Glutamatergic neuron (in vitro differentiated cells): ENCODE measurements around the gene ROR1. TPM values are rescaled to one million over a fixed set of nuclear protein-coding genes. Genes with fewer than 3 reads are reported as not detected.

Experiments
- DNase-seq: peaks from one replicate; pipeline ENCODE4 v3.0.0; 2022
- H3K27ac Mint-ChIP-seq: one replicate; pipeline ENCODE4 v1.8.0; 2020; ENCODE audit warnings: mild to moderate bottlenecking, mixed read lengths, inconsistent platforms; ENCODE audit not compliant: unreplicated experiment
- H3K27me3 Mint-ChIP-seq: one replicate; pipeline ENCODE4 v1.8.0; 2020; ENCODE audit warnings: mild to moderate bottlenecking, moderate library complexity, mixed read lengths, inconsistent platforms; ENCODE audit not compliant: unreplicated experiment
- H3K36me3 Mint-ChIP-seq: one replicate; pipeline ENCODE4 v1.8.0; 2020; ENCODE audit warnings: mild to moderate bottlenecking, mixed read lengths, inconsistent platforms; ENCODE audit not compliant: unreplicated experiment
- H3K4me1 Mint-ChIP-seq: one replicate; pipeline ENCODE4 v1.8.0; 2020; ENCODE audit warnings: mild to moderate bottlenecking, low read depth, mixed read lengths, inconsistent platforms; ENCODE audit not compliant: unreplicated experiment
- H3K4me3 Mint-ChIP-seq: one replicate; pipeline ENCODE4 v1.8.0; 2020; ENCODE audit warnings: mild to moderate bottlenecking, mixed read lengths, inconsistent platforms; ENCODE audit not compliant: unreplicated experiment
- H3K9me3 Mint-ChIP-seq: one replicate; pipeline ENCODE4 v1.8.0; 2020; ENCODE audit warnings: mild to moderate bottlenecking, moderate library complexity, mixed read lengths, inconsistent platforms; ENCODE audit not compliant: unreplicated experiment
- CTCF ChIP-seq: fragments of 200-600 bp; sonication (generic); IDR thresholded peaks from one replicate; pipeline ENCODE4 v1.5.0; 2021; ENCODE audit not compliant: partially characterized antibody, unreplicated experiment
- total RNA-seq: library from RNA; stranded (reverse); fragmentation: NEBNext Ultra II Directional; extraction: Animal tissue kit (Norgen Biotek cat#: 25700); gene quantifications from one replicate; pipeline ENCODE4 v1.2.1, GENCODE V29; 2021; ENCODE audit not compliant: unreplicated experiment

The ROR1 gene
- total RNA-seq, 1 donor from 2014 or later: 11.3 TPM

GRCh38 chr1:63880958-63881576 lies 107.2 kb downstream of the ROR1 start:
- H3K36me3 Mint-ChIP-seq: no peaks in the 10 kb centered on the region
- no peak for TF ChIP-seq CTCF
- H3K9me3 Mint-ChIP-seq: no peaks in the 10 kb centered on the region
- H3K4me3 Mint-ChIP-seq: no peak overlapping the region
- H3K27me3 Mint-ChIP-seq: peaks cover 1% of the 10 kb centered on the region
- no peak overlapping the region for H3K27ac Mint-ChIP-seq
- no peak for DNase-seq
- H3K4me1 Mint-ChIP-seq: peaks cover 17% of the 10 kb centered on the region

- H3K36me3 Mint-ChIP-seq: no peaks in the 10 kb centered on the region
- no peak overlapping the region for H3K4me3 Mint-ChIP-seq
- H3K9me3 Mint-ChIP-seq: no peaks in the 10 kb centered on the region
- no peak overlapping the region for H3K27ac Mint-ChIP-seq
- H3K27me3 Mint-ChIP-seq: no peaks in the 10 kb centered on the region
- TF ChIP-seq CTCF: no peak
- no peak for DNase-seq
- peaks cover 17% of the 10 kb centered on the region for H3K4me1 Mint-ChIP-seq
These were observed 108.4 kb downstream of the ROR1 start for GRCh38 chr1:63882048-63882704.

- peaks cover 7% of the 10 kb centered on the region for H3K4me1 Mint-ChIP-seq
- H3K27ac Mint-ChIP-seq: no peak overlapping the region
- no peaks in the 10 kb centered on the region for H3K9me3 Mint-ChIP-seq
- H3K4me3 Mint-ChIP-seq: no peak overlapping the region
- DNase-seq: no peak
- no peaks in the 10 kb centered on the region for H3K27me3 Mint-ChIP-seq
- H3K36me3 Mint-ChIP-seq: no peaks in the 10 kb centered on the region
- no peak for TF ChIP-seq CTCF
These were observed 109.8 kb downstream of the ROR1 start for GRCh38 chr1:63883494-63884235.

- no peak overlapping the region for H3K4me3 Mint-ChIP-seq
- no peaks in the 10 kb centered on the region for H3K27me3 Mint-ChIP-seq
- H3K4me1 Mint-ChIP-seq: peaks cover 7% of the 10 kb centered on the region
- TF ChIP-seq CTCF: no peak
- H3K9me3 Mint-ChIP-seq: no peaks in the 10 kb centered on the region
- no peak for DNase-seq
- no peak overlapping the region for H3K27ac Mint-ChIP-seq
- H3K36me3 Mint-ChIP-seq: no peaks in the 10 kb centered on the region
These were observed 110.7 kb downstream of the ROR1 start for GRCh38 chr1:63884486-63884885.

- Mint-ChIP-seq H3K36me3 (no peaks in the 10 kb centered on the region), H3K4me1 (peaks cover 7% of the 10 kb centered on the region), H3K4me3 (no peak overlapping the region), H3K27ac (no peak overlapping the region), H3K9me3 (no peaks in the 10 kb centered on the region), H3K27me3 (no peaks in the 10 kb centered on the region)
- no peak for DNase-seq
- TF ChIP-seq CTCF: no peak
These were observed 112.1 kb downstream of the ROR1 start for GRCh38 chr1:63885899-63886298.
